Measurements from ENCODE around the gene BFSP2.

BFSP2 gene

GRCh38 chr3:133366921-133367320, 32.9 kb upstream of the BFSP2 start:
- DNase-seq (ENCODE audit: low read depth in 2 of 2): no peak
- TF ChIP-seq, protein P1, sequence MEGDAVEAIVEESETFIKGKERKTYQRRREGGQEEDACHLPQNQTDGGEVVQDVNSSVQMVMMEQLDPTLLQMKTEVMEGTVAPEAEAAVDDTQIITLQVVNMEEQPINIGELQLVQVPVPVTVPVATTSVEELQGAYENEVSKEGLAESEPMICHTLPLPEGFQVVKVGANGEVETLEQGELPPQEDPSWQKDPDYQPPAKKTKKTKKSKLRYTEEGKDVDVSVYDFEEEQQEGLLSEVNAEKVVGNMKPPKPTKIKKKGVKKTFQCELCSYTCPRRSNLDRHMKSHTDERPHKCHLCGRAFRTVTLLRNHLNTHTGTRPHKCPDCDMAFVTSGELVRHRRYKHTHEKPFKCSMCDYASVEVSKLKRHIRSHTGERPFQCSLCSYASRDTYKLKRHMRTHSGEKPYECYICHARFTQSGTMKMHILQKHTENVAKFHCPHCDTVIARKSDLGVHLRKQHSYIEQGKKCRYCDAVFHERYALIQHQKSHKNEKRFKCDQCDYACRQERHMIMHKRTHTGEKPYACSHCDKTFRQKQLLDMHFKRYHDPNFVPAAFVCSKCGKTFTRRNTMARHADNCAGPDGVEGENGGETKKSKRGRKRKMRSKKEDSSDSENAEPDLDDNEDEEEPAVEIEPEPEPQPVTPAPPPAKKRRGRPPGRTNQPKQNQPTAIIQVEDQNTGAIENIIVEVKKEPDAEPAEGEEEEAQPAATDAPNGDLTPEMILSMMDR (IDR thresholded peaks at IDR 0.05; ENCODE audit: low read depth, low read length): no peak
- H3K4me3 ChIP-seq (replicated peaks in 1 of 2; ENCODE audit: low read depth in 2 of 2, low read length in 2 of 2): no peak overlapping the region

DNA sequence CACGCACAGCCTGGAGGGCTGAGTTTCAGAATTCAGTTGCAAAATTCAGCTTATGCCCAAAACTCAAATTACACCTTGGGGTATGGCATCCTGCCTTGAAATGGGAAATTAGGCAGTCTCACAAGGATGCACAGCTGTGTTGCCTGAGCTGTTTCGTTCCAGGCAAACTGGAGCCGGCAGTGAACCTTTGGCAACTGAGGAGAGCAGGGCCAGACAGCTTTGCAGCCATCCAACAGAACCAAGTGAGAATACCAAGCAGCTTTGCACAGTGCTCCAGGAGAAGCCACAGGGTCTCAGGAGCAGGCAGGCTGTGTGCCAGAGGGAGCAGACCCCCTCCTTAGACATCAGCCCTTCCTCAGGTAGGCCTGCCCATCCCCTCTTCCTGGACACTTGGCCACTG, 32.5 kb upstream of the BFSP2 start:
- TF ChIP-seq, protein P1 (IDR thresholded peaks at IDR 0.05; ENCODE audit: low read depth, low read length): no peak
- no peak for DNase-seq (ENCODE audit: low read depth in 2 of 2)

DNA sequence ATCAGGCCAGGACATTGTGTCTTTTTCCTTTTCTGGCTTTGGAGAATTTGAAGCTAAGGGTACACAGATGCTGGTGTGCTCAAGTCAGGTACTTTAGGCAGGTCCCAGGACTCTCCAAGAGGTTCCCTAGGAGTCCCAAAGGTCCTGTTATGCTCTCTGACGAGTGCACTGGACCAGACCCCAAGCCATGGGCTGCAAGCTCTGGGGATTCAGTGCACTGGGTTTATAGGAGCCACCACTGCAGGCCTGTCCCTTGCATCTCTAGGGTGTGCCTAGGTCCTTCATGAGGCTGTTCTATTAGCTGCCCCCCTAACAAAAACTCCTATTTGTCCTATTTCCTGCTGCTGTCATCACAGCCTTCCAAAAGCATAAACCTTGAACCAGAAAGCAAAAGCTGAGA, 31.9 kb upstream of the BFSP2 start:
- TF ChIP-seq, protein P1 (IDR thresholded peaks at IDR 0.05; ENCODE audit: low read depth, low read length): no peak
- DNase-seq (ENCODE audit: low read depth in 2 of 2): no peak
- H3K4me3 ChIP-seq (replicated peaks in 1 of 2; ENCODE audit: low read depth in 2 of 2, low read length in 2 of 2): no peak overlapping the region

More for the DNA sequence above, 32.5 kb upstream of the BFSP2 start:
- H3K4me3 ChIP-seq (replicated peaks in 1 of 2; ENCODE audit: low read depth in 2 of 2, low read length in 2 of 2): no peak overlapping the region

- DNase-seq (ENCODE audit: low read depth in 2 of 2): no peak
- no peak overlapping the region for H3K4me3 ChIP-seq (replicated peaks in 1 of 2; ENCODE audit: low read depth in 2 of 2, low read length in 2 of 2)
- TF ChIP-seq, protein P1 (IDR thresholded peaks at IDR 0.05; ENCODE audit: low read depth, low read length): no peak
Observed at GRCh38 chr3:133368371-133369067, 31.3 kb upstream of the BFSP2 start.

DNA sequence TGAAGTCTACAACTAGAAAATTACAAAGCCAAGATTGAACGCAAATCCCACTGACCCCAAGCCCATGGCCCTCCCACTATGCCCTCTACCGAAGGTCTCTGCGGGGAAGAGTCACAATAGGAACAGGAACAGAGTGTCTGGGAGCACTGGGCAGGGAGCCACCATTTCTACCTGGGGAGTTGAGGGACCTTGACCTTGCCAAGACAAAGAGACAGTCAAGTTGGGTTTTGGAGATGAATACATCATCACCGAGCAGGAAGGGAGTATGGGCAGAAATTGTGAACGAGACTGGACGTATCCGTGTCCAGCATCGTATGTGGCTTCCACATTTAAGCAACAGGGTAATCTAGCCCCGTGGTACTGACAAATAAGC, 30.8 kb upstream of the BFSP2 start:
- TF ChIP-seq, protein P1 (IDR thresholded peaks at IDR 0.05; ENCODE audit: low read depth, low read length): no peak
- no peak for DNase-seq (ENCODE audit: low read depth in 2 of 2)
- no peak overlapping the region for H3K4me3 ChIP-seq (replicated peaks in 1 of 2; ENCODE audit: low read depth in 2 of 2, low read length in 2 of 2)

- TF ChIP-seq, protein P1 (IDR thresholded peaks at IDR 0.05; ENCODE audit: low read depth, low read length): no peak
- no peak overlapping the region for H3K4me3 ChIP-seq (replicated peaks in 1 of 2; ENCODE audit: low read depth in 2 of 2, low read length in 2 of 2)
- no peak for DNase-seq (ENCODE audit: low read depth in 2 of 2)
Observed at GRCh38 chr3:133371181-133371580, 28.7 kb upstream of the BFSP2 start.

- no peak for DNase-seq (ENCODE audit: low read depth in 2 of 2)
- TF ChIP-seq, protein P1 (IDR thresholded peaks at IDR 0.05; ENCODE audit: low read depth, low read length): no peak
- H3K4me3 ChIP-seq (replicated peaks in 1 of 2; ENCODE audit: low read depth in 2 of 2, low read length in 2 of 2): no peak overlapping the region
Observed at GRCh38 chr3:133371676-133372075, 28.2 kb upstream of the BFSP2 start.
